ENCODE data around the gene C6orf47. TPM values are rescaled to one million over a fixed set of nuclear protein-coding genes. Genes with fewer than 3 reads are reported as not detected.
A peak's percentile ranks its signal among the peaks of the same experiment; 100 is the strongest.

The C6orf47 gene
- total and polyA plus RNA-seq, 2 of the 13 experiments (the other 11 are each of a cell fraction or from before 2014, with no cell fraction given): 1.7 to 18.1 TPM

DNA sequence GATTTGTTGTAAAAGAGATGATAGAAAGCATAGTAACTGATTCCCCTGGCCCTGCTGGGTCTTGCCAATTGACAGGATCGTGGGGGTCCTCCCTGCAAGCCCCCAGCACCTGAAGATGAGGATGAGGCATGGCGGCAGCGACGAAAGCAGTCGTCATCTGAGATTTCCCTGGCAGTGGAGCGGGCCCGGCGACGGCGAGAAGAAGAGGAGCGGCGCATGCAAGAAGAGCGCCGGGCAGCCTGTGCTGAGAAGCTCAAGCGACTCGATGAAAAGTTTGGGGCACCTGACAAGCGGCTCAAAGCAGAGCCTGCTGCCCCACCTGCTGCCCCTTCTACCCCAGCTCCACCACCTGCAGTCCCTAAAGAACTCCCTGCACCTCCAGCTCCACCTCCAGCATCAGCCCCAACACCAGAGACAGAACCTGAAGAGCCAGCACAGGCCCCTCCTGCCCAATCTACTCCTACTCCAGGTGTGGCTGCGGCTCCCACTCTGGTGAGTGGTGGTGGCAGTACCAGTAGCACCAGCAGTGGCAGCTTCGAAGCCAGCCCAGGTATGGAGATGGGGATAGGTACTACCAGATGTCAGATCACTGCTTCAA lies 32.8 kb downstream of the C6orf47 start (continued):
- TF ChIP-seq, protein P1, sequence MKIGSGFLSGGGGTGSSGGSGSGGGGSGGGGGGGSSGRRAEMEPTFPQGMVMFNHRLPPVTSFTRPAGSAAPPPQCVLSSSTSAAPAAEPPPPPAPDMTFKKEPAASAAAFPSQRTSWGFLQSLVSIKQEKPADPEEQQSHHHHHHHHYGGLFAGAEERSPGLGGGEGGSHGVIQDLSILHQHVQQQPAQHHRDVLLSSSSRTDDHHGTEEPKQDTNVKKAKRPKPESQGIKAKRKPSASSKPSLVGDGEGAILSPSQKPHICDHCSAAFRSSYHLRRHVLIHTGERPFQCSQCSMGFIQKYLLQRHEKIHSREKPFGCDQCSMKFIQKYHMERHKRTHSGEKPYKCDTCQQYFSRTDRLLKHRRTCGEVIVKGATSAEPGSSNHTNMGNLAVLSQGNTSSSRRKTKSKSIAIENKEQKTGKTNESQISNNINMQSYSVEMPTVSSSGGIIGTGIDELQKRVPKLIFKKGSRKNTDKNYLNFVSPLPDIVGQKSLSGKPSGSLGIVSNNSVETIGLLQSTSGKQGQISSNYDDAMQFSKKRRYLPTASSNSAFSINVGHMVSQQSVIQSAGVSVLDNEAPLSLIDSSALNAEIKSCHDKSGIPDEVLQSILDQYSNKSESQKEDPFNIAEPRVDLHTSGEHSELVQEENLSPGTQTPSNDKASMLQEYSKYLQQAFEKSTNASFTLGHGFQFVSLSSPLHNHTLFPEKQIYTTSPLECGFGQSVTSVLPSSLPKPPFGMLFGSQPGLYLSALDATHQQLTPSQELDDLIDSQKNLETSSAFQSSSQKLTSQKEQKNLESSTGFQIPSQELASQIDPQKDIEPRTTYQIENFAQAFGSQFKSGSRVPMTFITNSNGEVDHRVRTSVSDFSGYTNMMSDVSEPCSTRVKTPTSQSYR (CRISPR knock-in tag; IDR thresholded peaks at IDR 0.05; ENCODE audit: borderline replicate concordance): no peak
- TF ChIP-seq ZNF367 (CRISPR knock-in tag; IDR thresholded peaks at IDR 0.05; ENCODE audit: borderline replicate concordance) (no peak), HMGA1 (CRISPR knock-in tag; conservative IDR thresholded peaks at IDR 0.05) (no peak), SAP130 (CRISPR knock-in tag; IDR thresholded peaks at IDR 0.05; ENCODE audit: low read depth) (no peak), ZBTB7A (CRISPR knock-in tag; IDR thresholded peaks at IDR 0.05) (no peak)
- TF ChIP-seq, protein P2, sequence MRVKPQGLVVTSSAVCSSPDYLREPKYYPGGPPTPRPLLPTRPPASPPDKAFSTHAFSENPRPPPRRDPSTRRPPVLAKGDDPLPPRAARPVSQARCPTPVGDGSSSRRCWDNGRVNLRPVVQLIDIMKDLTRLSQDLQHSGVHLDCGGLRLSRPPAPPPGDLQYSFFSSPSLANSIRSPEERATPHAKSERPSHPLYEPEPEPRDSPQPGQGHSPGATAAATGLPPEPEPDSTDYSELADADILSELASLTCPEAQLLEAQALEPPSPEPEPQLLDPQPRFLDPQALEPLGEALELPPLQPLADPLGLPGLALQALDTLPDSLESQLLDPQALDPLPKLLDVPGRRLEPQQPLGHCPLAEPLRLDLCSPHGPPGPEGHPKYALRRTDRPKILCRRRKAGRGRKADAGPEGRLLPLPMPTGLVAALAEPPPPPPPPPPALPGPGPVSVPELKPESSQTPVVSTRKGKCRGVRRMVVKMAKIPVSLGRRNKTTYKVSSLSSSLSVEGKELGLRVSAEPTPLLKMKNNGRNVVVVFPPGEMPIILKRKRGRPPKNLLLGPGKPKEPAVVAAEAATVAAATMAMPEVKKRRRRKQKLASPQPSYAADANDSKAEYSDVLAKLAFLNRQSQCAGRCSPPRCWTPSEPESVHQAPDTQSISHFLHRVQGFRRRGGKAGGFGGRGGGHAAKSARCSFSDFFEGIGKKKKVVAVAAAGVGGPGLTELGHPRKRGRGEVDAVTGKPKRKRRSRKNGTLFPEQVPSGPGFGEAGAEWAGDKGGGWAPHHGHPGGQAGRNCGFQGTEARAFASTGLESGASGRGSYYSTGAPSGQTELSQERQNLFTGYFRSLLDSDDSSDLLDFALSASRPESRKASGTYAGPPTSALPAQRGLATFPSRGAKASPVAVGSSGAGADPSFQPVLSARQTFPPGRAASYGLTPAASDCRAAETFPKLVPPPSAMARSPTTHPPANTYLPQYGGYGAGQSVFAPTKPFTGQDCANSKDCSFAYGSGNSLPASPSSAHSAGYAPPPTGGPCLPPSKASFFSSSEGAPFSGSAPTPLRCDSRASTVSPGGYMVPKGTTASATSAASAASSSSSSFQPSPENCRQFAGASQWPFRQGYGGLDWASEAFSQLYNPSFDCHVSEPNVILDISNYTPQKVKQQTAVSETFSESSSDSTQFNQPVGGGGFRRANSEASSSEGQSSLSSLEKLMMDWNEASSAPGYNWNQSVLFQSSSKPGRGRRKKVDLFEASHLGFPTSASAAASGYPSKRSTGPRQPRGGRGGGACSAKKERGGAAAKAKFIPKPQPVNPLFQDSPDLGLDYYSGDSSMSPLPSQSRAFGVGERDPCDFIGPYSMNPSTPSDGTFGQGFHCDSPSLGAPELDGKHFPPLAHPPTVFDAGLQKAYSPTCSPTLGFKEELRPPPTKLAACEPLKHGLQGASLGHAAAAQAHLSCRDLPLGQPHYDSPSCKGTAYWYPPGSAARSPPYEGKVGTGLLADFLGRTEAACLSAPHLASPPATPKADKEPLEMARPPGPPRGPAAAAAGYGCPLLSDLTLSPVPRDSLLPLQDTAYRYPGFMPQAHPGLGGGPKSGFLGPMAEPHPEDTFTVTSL (CRISPR knock-in tag; IDR thresholded peaks at IDR 0.05; ENCODE audit: borderline replicate concordance): no peak
- TF ChIP-seq, protein P3, sequence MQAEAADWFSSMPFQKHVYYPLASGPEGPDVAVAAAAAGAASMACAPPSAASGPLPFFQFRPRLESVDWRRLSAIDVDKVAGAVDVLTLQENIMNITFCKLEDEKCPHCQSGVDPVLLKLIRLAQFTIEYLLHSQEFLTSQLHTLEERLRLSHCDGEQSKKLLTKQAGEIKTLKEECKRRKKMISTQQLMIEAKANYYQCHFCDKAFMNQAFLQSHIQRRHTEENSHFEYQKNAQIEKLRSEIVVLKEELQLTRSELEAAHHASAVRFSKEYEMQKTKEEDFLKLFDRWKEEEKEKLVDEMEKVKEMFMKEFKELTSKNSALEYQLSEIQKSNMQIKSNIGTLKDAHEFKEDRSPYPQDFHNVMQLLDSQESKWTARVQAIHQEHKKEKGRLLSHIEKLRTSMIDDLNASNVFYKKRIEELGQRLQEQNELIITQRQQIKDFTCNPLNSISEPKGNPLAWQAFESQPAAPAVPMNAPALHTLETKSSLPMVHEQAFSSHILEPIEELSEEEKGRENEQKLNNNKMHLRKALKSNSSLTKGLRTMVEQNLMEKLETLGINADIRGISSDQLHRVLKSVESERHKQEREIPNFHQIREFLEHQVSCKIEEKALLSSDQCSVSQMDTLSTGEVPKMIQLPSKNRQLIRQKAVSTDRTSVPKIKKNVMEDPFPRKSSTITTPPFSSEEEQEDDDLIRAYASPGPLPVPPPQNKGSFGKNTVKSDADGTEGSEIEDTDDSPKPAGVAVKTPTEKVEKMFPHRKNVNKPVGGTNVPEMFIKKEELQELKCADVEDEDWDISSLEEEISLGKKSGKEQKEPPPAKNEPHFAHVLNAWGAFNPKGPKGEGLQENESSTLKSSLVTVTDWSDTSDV (CRISPR knock-in tag; IDR thresholded peaks at IDR 0.05): no peak
- TF ChIP-seq, protein P4, sequence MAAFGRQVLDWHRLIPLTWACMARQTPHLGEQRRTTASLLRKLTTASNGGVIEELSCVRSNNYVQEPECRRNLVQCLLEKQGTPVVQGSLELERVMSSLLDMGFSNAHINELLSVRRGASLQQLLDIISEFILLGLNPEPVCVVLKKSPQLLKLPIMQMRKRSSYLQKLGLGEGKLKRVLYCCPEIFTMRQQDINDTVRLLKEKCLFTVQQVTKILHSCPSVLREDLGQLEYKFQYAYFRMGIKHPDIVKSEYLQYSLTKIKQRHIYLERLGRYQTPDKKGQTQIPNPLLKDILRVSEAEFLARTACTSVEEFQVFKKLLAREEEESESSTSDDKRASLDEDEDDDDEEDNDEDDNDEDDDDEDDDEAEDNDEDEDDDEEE (CRISPR knock-in tag; IDR thresholded peaks at IDR 0.05): 0 out of 2 replicates have a peak, but pooled peaks have one; percentile 19
- TF ChIP-seq, protein P5, sequence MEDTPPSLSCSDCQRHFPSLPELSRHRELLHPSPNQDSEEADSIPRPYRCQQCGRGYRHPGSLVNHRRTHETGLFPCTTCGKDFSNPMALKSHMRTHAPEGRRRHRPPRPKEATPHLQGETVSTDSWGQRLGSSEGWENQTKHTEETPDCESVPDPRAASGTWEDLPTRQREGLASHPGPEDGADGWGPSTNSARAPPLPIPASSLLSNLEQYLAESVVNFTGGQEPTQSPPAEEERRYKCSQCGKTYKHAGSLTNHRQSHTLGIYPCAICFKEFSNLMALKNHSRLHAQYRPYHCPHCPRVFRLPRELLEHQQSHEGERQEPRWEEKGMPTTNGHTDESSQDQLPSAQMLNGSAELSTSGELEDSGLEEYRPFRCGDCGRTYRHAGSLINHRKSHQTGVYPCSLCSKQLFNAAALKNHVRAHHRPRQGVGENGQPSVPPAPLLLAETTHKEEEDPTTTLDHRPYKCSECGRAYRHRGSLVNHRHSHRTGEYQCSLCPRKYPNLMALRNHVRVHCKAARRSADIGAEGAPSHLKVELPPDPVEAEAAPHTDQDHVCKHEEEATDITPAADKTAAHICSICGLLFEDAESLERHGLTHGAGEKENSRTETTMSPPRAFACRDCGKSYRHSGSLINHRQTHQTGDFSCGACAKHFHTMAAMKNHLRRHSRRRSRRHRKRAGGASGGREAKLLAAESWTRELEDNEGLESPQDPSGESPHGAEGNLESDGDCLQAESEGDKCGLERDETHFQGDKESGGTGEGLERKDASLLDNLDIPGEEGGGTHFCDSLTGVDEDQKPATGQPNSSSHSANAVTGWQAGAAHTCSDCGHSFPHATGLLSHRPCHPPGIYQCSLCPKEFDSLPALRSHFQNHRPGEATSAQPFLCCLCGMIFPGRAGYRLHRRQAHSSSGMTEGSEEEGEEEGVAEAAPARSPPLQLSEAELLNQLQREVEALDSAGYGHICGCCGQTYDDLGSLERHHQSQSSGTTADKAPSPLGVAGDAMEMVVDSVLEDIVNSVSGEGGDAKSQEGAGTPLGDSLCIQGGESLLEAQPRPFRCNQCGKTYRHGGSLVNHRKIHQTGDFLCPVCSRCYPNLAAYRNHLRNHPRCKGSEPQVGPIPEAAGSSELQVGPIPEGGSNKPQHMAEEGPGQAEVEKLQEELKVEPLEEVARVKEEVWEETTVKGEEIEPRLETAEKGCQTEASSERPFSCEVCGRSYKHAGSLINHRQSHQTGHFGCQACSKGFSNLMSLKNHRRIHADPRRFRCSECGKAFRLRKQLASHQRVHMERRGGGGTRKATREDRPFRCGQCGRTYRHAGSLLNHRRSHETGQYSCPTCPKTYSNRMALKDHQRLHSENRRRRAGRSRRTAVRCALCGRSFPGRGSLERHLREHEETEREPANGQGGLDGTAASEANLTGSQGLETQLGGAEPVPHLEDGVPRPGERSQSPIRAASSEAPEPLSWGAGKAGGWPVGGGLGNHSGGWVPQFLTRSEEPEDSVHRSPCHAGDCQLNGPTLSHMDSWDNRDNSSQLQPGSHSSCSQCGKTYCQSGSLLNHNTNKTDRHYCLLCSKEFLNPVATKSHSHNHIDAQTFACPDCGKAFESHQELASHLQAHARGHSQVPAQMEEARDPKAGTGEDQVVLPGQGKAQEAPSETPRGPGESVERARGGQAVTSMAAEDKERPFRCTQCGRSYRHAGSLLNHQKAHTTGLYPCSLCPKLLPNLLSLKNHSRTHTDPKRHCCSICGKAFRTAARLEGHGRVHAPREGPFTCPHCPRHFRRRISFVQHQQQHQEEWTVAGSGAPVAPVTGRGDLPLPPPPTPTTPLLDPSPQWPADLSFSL (CRISPR knock-in tag; IDR thresholded peaks at IDR 0.05): no peak

All from HepG2 (cell line).